ENCODE results near the gene RABIF. TPM values are rescaled to one million over a fixed set of nuclear protein-coding genes. Genes with fewer than 3 reads are reported as not detected.
"Not testable (repeated sequence)": the region's sequence is repeated elsewhere in the genome, so short reads cannot be mapped to it uniquely, and the experiment has no call there.

RABIF gene
- total RNA-seq, 1 experiment from 2014 or later, result 9.6 TPM

- no peak for DNase-seq
- no peak overlapping the region for H3K4me3 ChIP-seq (ENCODE audit: low read depth, low read length)
- no peak overlapping the region for H3K4me3 Mint-ChIP-seq (ENCODE audit: unreplicated experiment)
- H3K9me3 ChIP-seq, result no peaks in the 10 kb centered on the region
- no TSS peak for BruUV-seq (replicated peaks)
- peaks cover 8% of the 10 kb centered on the region for H3K9me3 Mint-ChIP-seq (ENCODE audit: unreplicated experiment)
- H3K36me3 Mint-ChIP-seq (ENCODE audit: insufficient read depth, unreplicated experiment), result peaks cover 28% of the 10 kb centered on the region
- H3K4me1 Mint-ChIP-seq (ENCODE audit: low read depth, unreplicated experiment), result no peaks in the 10 kb centered on the region
- POLR2A ChIA-PET, result no interaction called here
- no peaks in the 10 kb centered on the region for H3K36me3 ChIP-seq (ENCODE audit: control insufficient read depth, insufficient read depth, low read length)
- no peak overlapping the region for H3K27ac Mint-ChIP-seq (ENCODE audit: unreplicated experiment)
- H3K4me1 ChIP-seq, result no peaks in the 10 kb centered on the region
- CTCF ChIA-PET, result interaction anchor here (0.6 kb wide), 1 partner anchor 25 kb away, joined by 4 read pairs; no protein-coding TSS in a partner anchor
- TF ChIP-seq, protein P1, sequence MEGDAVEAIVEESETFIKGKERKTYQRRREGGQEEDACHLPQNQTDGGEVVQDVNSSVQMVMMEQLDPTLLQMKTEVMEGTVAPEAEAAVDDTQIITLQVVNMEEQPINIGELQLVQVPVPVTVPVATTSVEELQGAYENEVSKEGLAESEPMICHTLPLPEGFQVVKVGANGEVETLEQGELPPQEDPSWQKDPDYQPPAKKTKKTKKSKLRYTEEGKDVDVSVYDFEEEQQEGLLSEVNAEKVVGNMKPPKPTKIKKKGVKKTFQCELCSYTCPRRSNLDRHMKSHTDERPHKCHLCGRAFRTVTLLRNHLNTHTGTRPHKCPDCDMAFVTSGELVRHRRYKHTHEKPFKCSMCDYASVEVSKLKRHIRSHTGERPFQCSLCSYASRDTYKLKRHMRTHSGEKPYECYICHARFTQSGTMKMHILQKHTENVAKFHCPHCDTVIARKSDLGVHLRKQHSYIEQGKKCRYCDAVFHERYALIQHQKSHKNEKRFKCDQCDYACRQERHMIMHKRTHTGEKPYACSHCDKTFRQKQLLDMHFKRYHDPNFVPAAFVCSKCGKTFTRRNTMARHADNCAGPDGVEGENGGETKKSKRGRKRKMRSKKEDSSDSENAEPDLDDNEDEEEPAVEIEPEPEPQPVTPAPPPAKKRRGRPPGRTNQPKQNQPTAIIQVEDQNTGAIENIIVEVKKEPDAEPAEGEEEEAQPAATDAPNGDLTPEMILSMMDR (IDR thresholded peaks at IDR 0.05; ENCODE audit: insufficient read depth in 1 of 2, low read depth in 1 of 2, low read length in 1 of 2, severe bottlenecking in 1 of 2, unreplicated experiment in 1 of 2), result no peak
- no peaks in the 10 kb centered on the region for H3K27me3 Mint-ChIP-seq (ENCODE audit: insufficient read depth, unreplicated experiment)
- H3K27me3 ChIP-seq (replicated peaks; ENCODE audit: control insufficient read depth, insufficient read depth, low read length), result no peaks in the 10 kb centered on the region
- intact Hi-C loops (cut with micrococcal nuclease; ENCODE audit: unreplicated experiment), result no loop called here
These were observed 16.4 kb upstream of the RABIF start for GRCh38 chr1:202905331-202905730.

DNA sequence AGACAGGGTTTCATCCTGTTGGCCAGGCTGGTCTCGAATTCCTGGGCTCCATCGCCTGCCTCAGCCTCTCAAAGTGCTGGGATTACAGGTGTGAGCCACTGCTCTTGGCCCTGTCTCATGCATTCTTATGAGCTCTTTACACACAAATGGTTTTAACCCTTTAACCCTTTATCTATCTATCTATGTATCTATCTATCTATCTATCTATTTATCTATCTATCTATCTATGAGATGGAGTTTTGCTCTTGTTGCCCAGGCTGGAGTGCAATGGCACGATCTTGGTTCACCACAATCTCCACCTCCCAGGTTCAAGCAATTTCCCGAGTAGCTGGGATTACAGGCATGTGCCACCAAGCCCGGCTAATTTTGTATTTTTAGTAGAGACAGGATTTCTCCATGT is 14.9 kb upstream of the RABIF start:
- H3K4me3 ChIP-seq (ENCODE audit: low read depth, low read length); H3K9me3 Mint-ChIP-seq (ENCODE audit: unreplicated experiment); H3K27me3 ChIP-seq (replicated peaks; ENCODE audit: control insufficient read depth, insufficient read depth, low read length); H3K9me3 ChIP-seq; POLR2A ChIA-PET; DNase-seq; H3K4me1 Mint-ChIP-seq (ENCODE audit: low read depth, unreplicated experiment); H3K27ac Mint-ChIP-seq (ENCODE audit: unreplicated experiment); H3K4me1 ChIP-seq; H3K27me3 Mint-ChIP-seq (ENCODE audit: insufficient read depth, unreplicated experiment); BruUV-seq (replicated peaks); H3K4me3 Mint-ChIP-seq (ENCODE audit: unreplicated experiment); intact Hi-C loops (cut with micrococcal nuclease; ENCODE audit: unreplicated experiment); CTCF ChIA-PET; H3K36me3 ChIP-seq (ENCODE audit: control insufficient read depth, insufficient read depth, low read length): not testable (repeated sequence)
- peaks cover 17% of the 10 kb centered on the region for H3K36me3 Mint-ChIP-seq (ENCODE audit: insufficient read depth, unreplicated experiment)

DNA sequence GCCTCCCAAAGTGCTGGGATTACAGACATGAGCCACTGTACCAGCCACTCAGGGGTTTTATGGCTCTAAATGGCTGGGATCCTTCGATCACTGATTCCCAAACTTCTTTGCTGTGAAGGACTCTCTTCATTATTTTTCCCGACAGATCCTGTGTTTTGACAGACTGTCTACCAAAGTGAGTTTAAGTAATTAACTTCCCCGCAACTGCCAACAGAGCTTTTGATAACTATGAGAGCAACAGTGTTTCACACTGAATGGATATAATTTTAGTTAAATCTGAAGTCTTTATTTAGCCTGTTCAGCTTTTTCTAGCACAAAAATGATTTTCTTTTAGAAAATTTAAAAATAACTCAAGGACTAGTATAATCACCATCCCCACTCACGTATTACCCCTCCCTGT is 12.6 kb upstream of the RABIF start:
- POLR2A ChIA-PET, result no interaction called here
- BruUV-seq (replicated peaks), result no TSS peak
- no peaks in the 10 kb centered on the region for H3K4me1 Mint-ChIP-seq (ENCODE audit: low read depth, unreplicated experiment)
- no peaks in the 10 kb centered on the region for H3K9me3 ChIP-seq
- no peak overlapping the region for H3K27ac Mint-ChIP-seq (ENCODE audit: unreplicated experiment)
- CTCF ChIA-PET, result no interaction called here
- H3K4me3 ChIP-seq (ENCODE audit: low read depth, low read length), result no peak overlapping the region
- peaks cover 2% of the 10 kb centered on the region for H3K36me3 ChIP-seq (ENCODE audit: control insufficient read depth, insufficient read depth, low read length)
- H3K27me3 Mint-ChIP-seq (ENCODE audit: insufficient read depth, unreplicated experiment), result no peaks in the 10 kb centered on the region
- no peak for DNase-seq
- peaks cover 12% of the 10 kb centered on the region for H3K36me3 Mint-ChIP-seq (ENCODE audit: insufficient read depth, unreplicated experiment)
- no peak overlapping the region for H3K4me3 Mint-ChIP-seq (ENCODE audit: unreplicated experiment)
- H3K4me1 ChIP-seq, result no peaks in the 10 kb centered on the region
- TF ChIP-seq, protein P1 (IDR thresholded peaks at IDR 0.05; ENCODE audit: insufficient read depth in 1 of 2, low read depth in 1 of 2, low read length in 1 of 2, severe bottlenecking in 1 of 2, unreplicated experiment in 1 of 2), result no peak
- intact Hi-C loops (cut with micrococcal nuclease; ENCODE audit: unreplicated experiment), result no loop called here
- no peaks in the 10 kb centered on the region for H3K27me3 ChIP-seq (replicated peaks; ENCODE audit: control insufficient read depth, insufficient read depth, low read length)
- H3K9me3 Mint-ChIP-seq (ENCODE audit: unreplicated experiment), result no peaks in the 10 kb centered on the region

GRCh38 chr1:202892501-202892900 is 3.6 kb upstream of the RABIF start:
- CTCF ChIA-PET, result no interaction called here
- TF ChIP-seq, protein P1 (IDR thresholded peaks at IDR 0.05; ENCODE audit: insufficient read depth in 1 of 2, low read depth in 1 of 2, low read length in 1 of 2, severe bottlenecking in 1 of 2, unreplicated experiment in 1 of 2), result no peak
- H3K9me3 Mint-ChIP-seq (ENCODE audit: unreplicated experiment), result no peaks in the 10 kb centered on the region
- no peak overlapping the region for H3K4me3 ChIP-seq (ENCODE audit: low read depth, low read length)
- DNase-seq, result no peak
- intact Hi-C loops (cut with micrococcal nuclease; ENCODE audit: unreplicated experiment), result no loop called here
- 0 out of 2 replicates have a peak, but pooled peaks cover 4% of the 10 kb centered on the region for H3K4me1 ChIP-seq
- peaks cover 12% of the 10 kb centered on the region for H3K36me3 Mint-ChIP-seq (ENCODE audit: insufficient read depth, unreplicated experiment)
- no peaks in the 10 kb centered on the region for H3K27me3 ChIP-seq (replicated peaks; ENCODE audit: control insufficient read depth, insufficient read depth, low read length)
- H3K9me3 ChIP-seq, result no peaks in the 10 kb centered on the region
- no TSS peak for BruUV-seq (replicated peaks)
- peaks cover 15% of the 10 kb centered on the region for H3K4me1 Mint-ChIP-seq (ENCODE audit: low read depth, unreplicated experiment)
- no peaks in the 10 kb centered on the region for H3K36me3 ChIP-seq (ENCODE audit: control insufficient read depth, insufficient read depth, low read length)
- no peak overlapping the region for H3K4me3 Mint-ChIP-seq (ENCODE audit: unreplicated experiment)
- POLR2A ChIA-PET, result no interaction called here
- no peaks in the 10 kb centered on the region for H3K27me3 Mint-ChIP-seq (ENCODE audit: insufficient read depth, unreplicated experiment)
- H3K27ac Mint-ChIP-seq (ENCODE audit: unreplicated experiment), result no peak overlapping the region
